Lower leg skin (tissue), 3 donors: Measurements from ENCODE around the gene CADPS2.

Experiments used
- CTCF ChIP-seq, 3 donors: fragments of 450-650 bp; IDR thresholded peaks; one replicate each; pipeline ENCODE4 v1.5.1; 2016; ENCODE audit warnings: antibody characterized with exemption in 3 of 3, mild to moderate bottlenecking in 3 of 3, moderate library complexity in 2 of 3
- POLR2A ChIP-seq, 2 donors: fragments of 450-650 bp; IDR thresholded peaks; one replicate each; pipeline ENCODE4 v1.6.1; 2016 to 2017; ENCODE audit warnings: antibody characterized with exemption in 2 of 2, mild to moderate bottlenecking in 1 of 2, moderate library complexity in 1 of 2

- TF ChIP-seq CTCF (IDR thresholded peaks at IDR 0.05) (no peak), POLR2A (IDR thresholded peaks at IDR 0.05) (no peak)
These were observed 329.3 kb downstream of the CADPS2 start for GRCh38 chr7:122556873-122557542.
